ENCODE data around the gene LAD1.

Gene LAD1

GRCh38 chr1:201383647-201384405 is 15.3 kb downstream of the LAD1 start:
- no peak for DNase-seq (ENCODE audit: low spot score)
- TF ChIP-seq CTCF (IDR thresholded peaks at IDR 0.05) = no peak
- no peak overlapping the region for H3K27ac ChIP-seq
- no peak overlapping the region for H3K4me3 ChIP-seq

- H3K4me3 ChIP-seq = no peak overlapping the region
- no peak for DNase-seq (ENCODE audit: low spot score)
These were observed 18.0 kb downstream of the LAD1 start for GRCh38 chr1:201381130-201381529.

GRCh38 chr1:201379733-201380242 is 19.3 kb downstream of the LAD1 start:
- no peak for TF ChIP-seq CTCF (IDR thresholded peaks at IDR 0.05)
- DNase-seq (ENCODE audit: low spot score) = no peak
- Histone ChIP-seq H3K4me3 (no peak overlapping the region), H3K27ac (no peak overlapping the region)

More at GRCh38 chr1:201381130-201381529, 18.0 kb downstream of the LAD1 start:
- TF ChIP-seq CTCF (IDR thresholded peaks at IDR 0.05) = no peak
- no peak overlapping the region for H3K27ac ChIP-seq

- Histone ChIP-seq H3K4me3 (no peak overlapping the region), H3K27ac (no peak overlapping the region)
- no peak for DNase-seq (ENCODE audit: low spot score)
These were observed 20.3 kb downstream of the LAD1 start for GRCh38 chr1:201378804-201379203.

GRCh38 chr1:201377611-201378092 is 21.5 kb downstream of the LAD1 start, which contains the start of gene TNNT2:
Gene TNNT2, minus strand, starts transcription at chr1:201377680. Its CDS starts 4,426 bp downstream, at chr1:201373254.
- TF ChIP-seq CTCF (IDR thresholded peaks at IDR 0.05) = no peak
- H3K4me3 ChIP-seq = peak within 1 kb of the TSS; percentile 14
- no peak for DNase-seq (ENCODE audit: low spot score)
- peak within 1 kb of the TSS in 1 of 2 donors; percentile 28 for H3K27ac ChIP-seq

More at GRCh38 chr1:201378804-201379203, 20.3 kb downstream of the LAD1 start:
- TF ChIP-seq CTCF (IDR thresholded peaks at IDR 0.05) = no peak

GRCh38 chr1:201376464-201377374 is 22.4 kb downstream of the LAD1 start:
- Histone ChIP-seq H3K4me3 (peak overlapping the region; percentile 14), H3K27ac (peak overlapping the region in 1 of 2 donors; percentile 28)
- no peak for TF ChIP-seq CTCF (IDR thresholded peaks at IDR 0.05)
- DNase-seq (ENCODE audit: low spot score) = no peak
